Stimulated activated CD4-positive, alpha-beta T cell treated with anti-CD3 and anti-CD28 coated beads, Interleukin-1b, Interleukin-23, amount 100 ng/mL, for 24 hours (primary cell): Measurements from ENCODE around the gene SSH2.
"Not testable (repeated sequence)": the region's sequence is repeated elsewhere in the genome, so short reads cannot be mapped to it uniquely, and the experiment has no call there.

Experiments
- DNase-seq, 4 experiments: peaks; one replicate each; pipeline ENCODE4 v3.0.0-alpha.2; 2020; ENCODE audit warnings: low read depth in 4 of 4, low spot score in 1 of 4

SSH2 gene

DNA sequence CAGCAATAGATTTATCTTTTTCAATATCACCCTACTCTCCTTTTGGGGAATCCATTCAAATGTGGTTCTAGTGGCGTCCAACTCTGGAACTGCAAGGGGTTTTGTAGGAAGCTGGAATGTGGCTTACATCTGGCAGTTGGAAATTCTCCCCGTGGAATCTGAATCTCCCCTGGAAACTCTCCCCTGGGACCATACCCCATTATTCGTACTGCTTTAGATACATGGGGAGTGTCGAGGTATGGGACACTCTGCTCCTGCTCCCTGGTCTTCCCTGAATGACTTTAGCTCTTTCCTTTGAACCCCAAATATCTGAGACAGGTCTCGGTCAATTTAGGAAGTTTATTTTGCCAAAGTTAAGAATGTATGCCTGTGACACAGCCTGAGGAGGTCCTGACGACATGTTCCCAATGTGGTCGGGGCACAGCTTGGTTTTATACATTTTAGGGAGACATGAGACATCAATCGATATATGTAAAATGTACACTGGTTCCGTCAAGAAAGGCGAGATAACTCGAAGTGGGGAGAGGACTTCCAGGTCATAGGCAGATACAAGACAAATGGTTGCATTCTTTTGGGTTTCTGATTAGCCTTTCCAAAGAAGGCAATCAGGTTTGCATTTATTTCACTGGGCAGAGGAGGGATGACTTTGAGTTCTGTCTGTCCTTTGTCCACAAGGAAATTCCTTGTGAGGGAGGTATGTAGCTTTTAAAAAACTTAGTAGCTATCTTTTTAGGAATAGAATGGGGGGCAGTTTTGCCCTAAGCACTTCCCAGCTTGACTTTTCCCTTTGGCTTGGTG lies 218.2 kb downstream of the SSH2 start:
- no peak for DNase-seq

- no peak for DNase-seq
Observed at GRCh38 chr17:29710891-29711418, 219.1 kb downstream of the SSH2 start.

DNA sequence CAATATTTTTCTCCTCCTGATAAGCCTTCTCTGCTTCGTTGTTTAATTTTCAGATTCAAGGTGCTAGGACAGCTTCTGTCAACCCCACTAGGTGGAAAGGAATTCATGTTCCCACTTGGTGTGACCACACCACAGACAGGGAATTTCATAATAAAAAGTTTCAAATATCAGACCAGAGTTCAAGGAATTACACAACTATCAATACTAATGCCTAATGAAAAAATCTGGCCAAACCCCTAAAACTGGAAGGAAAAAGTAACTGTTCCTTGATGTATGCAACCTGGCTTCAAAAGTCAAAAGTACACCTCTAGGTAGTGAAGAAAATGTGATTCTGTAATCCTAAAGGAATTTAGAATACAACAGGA lies 219.5 kb downstream of the SSH2 start:
- DNase-seq = no peak

DNA sequence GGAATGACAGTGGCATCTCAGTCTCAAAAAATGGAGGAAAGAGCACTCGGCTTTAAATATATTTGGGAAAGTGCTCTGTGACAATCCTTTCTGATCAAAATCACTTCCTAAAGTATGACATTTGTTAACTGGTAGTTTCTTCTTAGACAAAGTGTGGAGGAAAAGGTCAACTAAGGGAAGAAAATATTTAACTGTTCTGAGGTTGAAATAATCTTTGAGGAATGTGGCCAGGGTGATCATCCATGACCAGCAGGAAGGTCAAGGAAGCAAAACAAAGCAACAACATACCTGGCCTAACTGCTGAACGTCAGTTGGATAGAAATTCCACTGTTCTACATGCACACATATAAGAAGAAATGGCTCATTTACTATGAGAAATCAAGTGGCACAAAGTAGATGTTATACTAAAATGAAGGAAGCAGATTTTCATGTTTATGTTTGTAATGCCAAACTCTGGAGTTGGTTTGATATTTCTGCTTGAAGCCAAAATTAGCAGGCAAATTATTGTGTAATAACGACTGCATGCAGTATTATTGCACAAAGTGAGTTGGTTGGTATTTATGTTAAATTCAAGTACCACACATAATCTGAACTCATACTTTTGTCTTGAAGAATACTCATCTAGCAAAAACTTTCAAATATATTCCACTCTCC lies 220.0 kb downstream of the SSH2 start:
- DNase-seq = no peak

- no peak for DNase-seq
Observed at GRCh38 chr17:29707212-29707571, 222.8 kb downstream of the SSH2 start.

GRCh38 chr17:29706045-29706431 lies 224.0 kb downstream of the SSH2 start:
- no peak for DNase-seq

DNA sequence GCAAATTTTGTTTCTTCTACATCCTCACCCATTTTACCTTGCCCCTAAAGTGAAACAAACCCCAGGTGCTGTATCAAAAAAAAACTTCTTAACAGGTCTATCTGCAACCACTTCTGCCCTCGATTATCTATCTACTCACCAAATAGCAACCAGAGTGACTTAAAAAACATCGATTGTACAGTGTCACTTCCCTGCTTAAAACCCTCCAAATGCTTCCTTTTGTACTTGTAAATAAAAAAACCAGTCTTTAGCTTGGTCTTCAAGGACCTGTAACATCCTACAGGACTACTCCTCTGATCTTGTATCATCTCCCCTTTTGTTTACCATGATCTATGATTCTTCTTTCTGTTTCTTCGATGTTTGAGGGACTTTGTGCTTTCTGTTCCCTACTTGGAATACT lies 224.6 kb downstream of the SSH2 start:
- no peak for DNase-seq

- DNase-seq = no peak
Observed at GRCh38 chr17:29699283-29699682, 230.7 kb downstream of the SSH2 start.

- no peak for DNase-seq
Observed at GRCh38 chr17:29698837-29699236, 231.2 kb downstream of the SSH2 start.

GRCh38 chr17:29698019-29698777 lies 231.8 kb downstream of the SSH2 start:
- DNase-seq = no peak

- DNase-seq = no peak
Observed at GRCh38 chr17:29697371-29697770, 232.7 kb downstream of the SSH2 start.

DNA sequence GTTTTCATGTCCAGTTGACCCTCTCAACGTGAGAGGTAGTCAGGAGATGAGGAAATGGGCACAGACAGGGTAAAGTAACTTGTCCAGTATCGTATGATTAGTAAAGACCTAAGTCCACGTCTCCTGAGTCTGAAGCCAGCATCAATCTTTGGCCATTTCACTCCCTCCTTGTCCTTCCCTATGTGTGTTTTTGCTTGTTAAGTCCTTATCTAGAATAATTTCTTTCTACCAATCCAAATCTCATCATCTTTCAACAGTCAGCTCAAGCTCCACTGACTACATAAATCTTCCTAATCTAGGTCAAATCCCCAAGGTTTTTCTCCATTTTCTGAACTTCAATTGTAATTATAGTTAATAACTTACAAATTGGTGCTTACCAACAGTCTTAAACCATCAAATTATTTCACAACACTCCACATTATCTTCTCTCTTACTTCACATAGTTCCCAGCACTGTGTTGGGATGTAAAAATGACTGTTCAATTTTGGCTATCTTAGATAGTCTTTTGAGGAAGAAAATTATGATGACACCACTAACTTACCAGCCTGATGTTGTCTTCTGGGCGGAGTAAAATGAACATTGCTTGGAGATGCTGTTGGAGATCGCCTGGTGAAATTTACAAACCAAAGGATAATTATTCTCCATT lies 235.0 kb downstream of the SSH2 start:
- DNase-seq = no peak

DNA sequence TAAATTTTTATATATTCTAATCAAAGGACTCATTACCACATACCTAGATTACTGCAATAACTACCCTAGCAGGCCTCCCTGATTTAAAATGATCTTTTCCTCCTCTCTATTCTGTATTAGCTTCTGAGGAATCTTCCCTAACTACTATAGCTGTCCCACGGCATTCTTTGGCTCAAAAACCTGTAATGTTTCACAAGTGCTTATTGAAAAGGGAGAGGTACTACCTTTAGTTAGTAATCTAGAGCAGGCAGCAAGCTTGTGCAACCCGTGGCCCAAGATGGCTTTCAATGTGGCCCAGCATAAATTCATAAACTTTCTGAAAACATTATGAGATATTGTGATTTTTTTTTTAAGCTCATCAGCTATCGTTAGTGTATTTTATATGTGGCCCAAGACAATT lies 236.3 kb downstream of the SSH2 start:
- no peak for DNase-seq

DNA sequence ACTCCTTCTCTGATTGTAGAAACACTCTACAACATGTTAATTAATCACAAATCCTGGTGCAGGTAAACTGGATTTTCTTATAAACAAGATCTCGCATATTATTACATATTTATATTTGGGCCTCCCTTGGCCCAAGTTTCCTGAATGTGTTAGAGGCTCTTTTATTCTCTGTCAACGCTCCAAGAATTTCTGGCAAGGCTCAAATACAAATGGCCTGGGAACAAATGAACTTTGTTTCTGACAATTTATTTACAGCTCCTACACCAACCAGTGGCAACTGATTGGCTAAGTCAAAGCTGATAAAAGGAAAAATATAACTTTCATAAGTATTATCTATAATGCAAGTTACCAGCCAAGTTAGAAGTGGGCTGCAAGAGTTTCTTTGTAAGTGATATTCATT lies 242.4 kb downstream of the SSH2 start:
- no peak for DNase-seq

DNA sequence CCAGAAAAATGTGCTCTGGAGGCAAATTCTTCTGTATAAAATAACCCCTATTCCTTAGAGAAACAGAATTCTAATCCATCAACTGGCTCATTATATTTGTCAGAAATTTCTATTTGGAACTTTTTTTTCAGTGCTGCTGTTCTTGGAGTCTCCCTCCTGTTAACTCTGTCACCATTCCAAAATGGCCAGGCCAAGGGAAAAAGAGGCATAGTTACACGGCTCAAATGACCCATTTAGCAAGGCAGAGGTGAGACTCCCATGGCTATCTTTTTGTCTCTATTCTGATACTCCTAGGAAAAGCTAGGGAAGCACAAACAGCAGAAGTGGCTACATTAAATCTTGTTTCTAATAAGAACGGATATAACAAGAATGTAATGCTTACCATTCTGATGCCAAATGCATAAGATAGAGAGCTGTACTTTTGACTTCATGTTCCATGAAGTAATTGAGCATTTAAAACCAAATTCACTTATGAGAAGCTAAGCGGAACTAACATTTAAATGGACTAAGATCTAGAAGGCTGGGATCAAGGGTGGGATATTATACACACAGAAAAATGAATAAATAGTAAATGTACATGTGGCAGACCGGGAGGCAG lies 242.9 kb downstream of the SSH2 start:
- no peak for DNase-seq

GRCh38 chr17:29683481-29683880 lies 246.5 kb downstream of the SSH2 start:
- DNase-seq = no peak

DNA sequence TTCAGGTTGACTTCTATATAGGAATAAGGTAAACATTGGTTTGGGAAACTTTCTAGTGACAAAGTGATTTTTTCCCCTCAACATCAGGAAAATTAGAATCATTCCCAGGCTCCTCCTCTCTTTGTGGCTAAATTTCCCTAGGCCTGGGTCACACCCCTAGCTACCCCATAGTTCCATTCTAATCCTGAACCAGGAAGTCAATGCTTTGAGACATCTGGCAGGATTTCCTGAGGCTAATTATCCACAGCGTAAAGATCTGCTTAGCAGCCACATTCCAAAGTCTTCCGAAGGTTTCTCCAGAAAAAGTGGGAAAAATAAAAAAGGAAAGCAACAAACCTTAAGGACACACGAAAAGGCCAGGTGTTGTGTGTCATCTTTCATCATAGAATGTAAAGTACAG lies 247.0 kb downstream of the SSH2 start:
- DNase-seq = no peak

DNA sequence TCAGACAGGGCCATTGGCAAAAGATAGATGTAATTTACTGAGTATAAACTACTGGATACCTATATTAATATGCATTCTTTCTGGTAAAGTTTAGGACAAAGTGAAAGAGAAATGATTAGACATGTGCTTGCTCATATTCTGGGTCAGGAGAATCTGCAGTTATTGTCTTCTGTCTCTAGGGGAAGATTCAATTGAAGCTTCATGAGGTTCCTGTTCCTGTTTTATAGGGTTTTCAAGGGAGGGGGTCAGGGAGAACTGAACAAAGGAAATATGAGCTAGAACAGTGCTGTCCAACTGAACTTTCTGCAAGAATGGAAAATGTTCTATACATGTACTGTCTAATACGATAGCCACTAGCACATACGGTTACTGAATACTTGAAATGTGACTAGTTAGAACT lies 248.0 kb downstream of the SSH2 start:
- no peak for DNase-seq

GRCh38 chr17:29677824-29678223 lies 252.2 kb downstream of the SSH2 start:
- DNase-seq = no peak

- DNase-seq = no peak
Observed at GRCh38 chr17:29677221-29677791, 252.7 kb downstream of the SSH2 start.

GRCh38 chr17:29675961-29676360 lies 254.1 kb downstream of the SSH2 start:
- DNase-seq = not testable (repeated sequence)
